Regular cardiac myocyte (primary cell): Measurements from ENCODE around the gene PRDM13. TPM values are rescaled to one million over a fixed set of nuclear protein-coding genes. Genes with fewer than 3 reads are reported as not detected.

Experiments used
- total RNA-seq: library from RNA; depleted of rRNA; stranded (reverse); fragments of >200 nt; gene quantifications from 2 replicates; pipeline ENCODE4 v1.2.3, GENCODE V29; 2014

PRDM13 gene
- not detected in 2 replicates for total RNA-seq

GRCh38 chr6:99606656-99607415 lies at the start of gene PRDM13:
TSS of gene PRDM13 (plus strand) at chr6:99606833. CDS start at chr6:99607035, 202 bp downstream.

GRCh38 chr6:99568103-99568933 lies 38.3 kb upstream of the PRDM13 start, which contains the start of gene CCNC:
TSS of gene CCNC (minus strand) at chr6:99568660. CDS start at chr6:99568527, 133 bp downstream.

Other genes with a start within 250 kb of the PRDM13 start
- 2.8 and 8.2 TPM in 2 replicates for gene COQ3, start 212.6 kb upstream of the PRDM13 start, total RNA-seq
- gene PNISR, start 181.5 kb upstream of the PRDM13 start, total RNA-seq: 34.1 and 67.7 TPM in 2 replicates
- 23.4 and 34.4 TPM in 2 replicates for gene USP45, start 91.4 kb upstream of the PRDM13 start, total RNA-seq
- gene CCNC, start 38.2 kb upstream of the PRDM13 start, total RNA-seq: 75.7 and 81.2 TPM in 2 replicates